ENCODE data around the gene SYNRG. TPM values are rescaled to one million over a fixed set of nuclear protein-coding genes. Genes with fewer than 3 reads are reported as not detected.
"Not testable (repeated sequence)": the region's sequence is repeated elsewhere in the genome, so short reads cannot be mapped to it uniquely, and the experiment has no call there.

The SYNRG gene
- total RNA-seq, 1 experiment from 2014 or later = 40.5 TPM

- Mint-ChIP-seq H3K9me3 (ENCODE audit: unreplicated experiment) (no peaks in the 10 kb centered on the region), H3K27me3 (ENCODE audit: insufficient read depth, unreplicated experiment) (no peaks in the 10 kb centered on the region), H3K4me1 (ENCODE audit: low read depth, unreplicated experiment) (no peaks in the 10 kb centered on the region), H3K36me3 (ENCODE audit: insufficient read depth, unreplicated experiment) (peaks cover 63% of the 10 kb centered on the region), H3K4me3 (ENCODE audit: unreplicated experiment) (no peak overlapping the region), H3K27ac (ENCODE audit: unreplicated experiment) (no peak overlapping the region)
- no peaks in the 10 kb centered on the region for H3K9me3 ChIP-seq
- 0 out of 2 replicates have a peak, but pooled peaks cover 3% of the 10 kb centered on the region for H3K4me1 ChIP-seq
- DNase-seq = no peak
- BruUV-seq (replicated peaks) = no TSS peak
- no peak overlapping the region for H3K4me3 ChIP-seq (ENCODE audit: low read depth, low read length)
- intact Hi-C loops (cut with micrococcal nuclease; ENCODE audit: unreplicated experiment) = no loop called here
- POLR2A ChIA-PET = no interaction called here
- peaks cover 5% of the 10 kb centered on the region for H3K36me3 ChIP-seq (ENCODE audit: control insufficient read depth, insufficient read depth, low read length)
- no peak for TF ChIP-seq CTCF (IDR thresholded peaks at IDR 0.05; ENCODE audit: insufficient read depth in 1 of 2, low read depth in 1 of 2, low read length in 1 of 2, severe bottlenecking in 1 of 2, unreplicated experiment in 1 of 2)
- H3K27me3 ChIP-seq (replicated peaks; ENCODE audit: control insufficient read depth, insufficient read depth, low read length) = no peaks in the 10 kb centered on the region
- CTCF ChIA-PET = no interaction called here
Observed at GRCh38 chr17:37614391-37614790, 5.2 kb upstream of the SYNRG start.

- H3K36me3 Mint-ChIP-seq (ENCODE audit: insufficient read depth, unreplicated experiment) = peaks cover 48% of the 10 kb centered on the region
Observed at GRCh38 chr17:37610971-37611370, 1.8 kb upstream of the SYNRG start.

GRCh38 chr17:37610041-37610420, 813 bp upstream of the SYNRG start:
- H3K27me3 ChIP-seq (replicated peaks; ENCODE audit: control insufficient read depth, insufficient read depth, low read length); H3K9me3 ChIP-seq; H3K27me3 Mint-ChIP-seq (ENCODE audit: insufficient read depth, unreplicated experiment); DNase-seq; BruUV-seq (replicated peaks); H3K9me3 Mint-ChIP-seq (ENCODE audit: unreplicated experiment); intact Hi-C loops (cut with micrococcal nuclease; ENCODE audit: unreplicated experiment); H3K4me1 Mint-ChIP-seq (ENCODE audit: low read depth, unreplicated experiment); H3K36me3 ChIP-seq (ENCODE audit: control insufficient read depth, insufficient read depth, low read length); H3K4me1 ChIP-seq: not testable (repeated sequence)
- Mint-ChIP-seq H3K27ac (ENCODE audit: unreplicated experiment) (peak overlapping the region; percentile 90), H3K4me3 (ENCODE audit: unreplicated experiment) (peak overlapping the region; percentile 86), H3K36me3 (ENCODE audit: insufficient read depth, unreplicated experiment) (peaks cover 42% of the 10 kb centered on the region)
- POLR2A ChIA-PET = interaction anchor here (0.7 to 1.7 kb wide), 10 partner anchors 8 to 1099 kb away, joined by 3 to 9 read pairs (median 4); partner anchors contain the start of genes DUSP14 and HNF1B
- H3K4me3 ChIP-seq (ENCODE audit: low read depth, low read length) = peak overlapping the region; percentile 32
- CTCF ChIA-PET = interaction anchor here (0.5 to 1.8 kb wide), 7 partner anchors 8 to 207 kb away, joined by 3 to 11 read pairs (median 5); no protein-coding TSS in a partner anchor

More at GRCh38 chr17:37610971-37611370, 1.8 kb upstream of the SYNRG start:
- ChIA-PET CTCF (no interaction called here), POLR2A (no interaction called here)
- no peaks in the 10 kb centered on the region for H3K9me3 Mint-ChIP-seq (ENCODE audit: unreplicated experiment)
- H3K9me3 ChIP-seq = no peaks in the 10 kb centered on the region
- 0 out of 2 replicates have a peak, but pooled peaks cover 3% of the 10 kb centered on the region for H3K4me1 ChIP-seq
- intact Hi-C loops (cut with micrococcal nuclease; ENCODE audit: unreplicated experiment) = no loop called here
- peaks cover 5% of the 10 kb centered on the region for H3K36me3 ChIP-seq (ENCODE audit: control insufficient read depth, insufficient read depth, low read length)
- no peaks in the 10 kb centered on the region for H3K4me1 Mint-ChIP-seq (ENCODE audit: low read depth, unreplicated experiment)
- no peak overlapping the region for H3K4me3 ChIP-seq (ENCODE audit: low read depth, low read length)
- no peaks in the 10 kb centered on the region for H3K27me3 Mint-ChIP-seq (ENCODE audit: insufficient read depth, unreplicated experiment)
- no peak for TF ChIP-seq CTCF (IDR thresholded peaks at IDR 0.05; ENCODE audit: insufficient read depth in 1 of 2, low read depth in 1 of 2, low read length in 1 of 2, severe bottlenecking in 1 of 2, unreplicated experiment in 1 of 2)
- BruUV-seq (replicated peaks) = no TSS peak
- no peak overlapping the region for H3K27ac Mint-ChIP-seq (ENCODE audit: unreplicated experiment)
- no peak for DNase-seq
- H3K27me3 ChIP-seq (replicated peaks; ENCODE audit: control insufficient read depth, insufficient read depth, low read length) = no peaks in the 10 kb centered on the region
- no peak overlapping the region for H3K4me3 Mint-ChIP-seq (ENCODE audit: unreplicated experiment)

Data from Caco-2 (cell line).